ENCODE data around the gene LATS2. TPM values are rescaled to one million over a fixed set of nuclear protein-coding genes. Genes with fewer than 3 reads are reported as not detected.

Gene LATS2
- polyA plus RNA-seq, 12 donors: 14.4 to 23.0 (median 17.3) TPM; not detected in 1

- peak; percentile 64 for DNase-seq
Measured at GRCh38 chr13:20997301-20998161, 63.9 kb downstream of the LATS2 start.

DNA sequence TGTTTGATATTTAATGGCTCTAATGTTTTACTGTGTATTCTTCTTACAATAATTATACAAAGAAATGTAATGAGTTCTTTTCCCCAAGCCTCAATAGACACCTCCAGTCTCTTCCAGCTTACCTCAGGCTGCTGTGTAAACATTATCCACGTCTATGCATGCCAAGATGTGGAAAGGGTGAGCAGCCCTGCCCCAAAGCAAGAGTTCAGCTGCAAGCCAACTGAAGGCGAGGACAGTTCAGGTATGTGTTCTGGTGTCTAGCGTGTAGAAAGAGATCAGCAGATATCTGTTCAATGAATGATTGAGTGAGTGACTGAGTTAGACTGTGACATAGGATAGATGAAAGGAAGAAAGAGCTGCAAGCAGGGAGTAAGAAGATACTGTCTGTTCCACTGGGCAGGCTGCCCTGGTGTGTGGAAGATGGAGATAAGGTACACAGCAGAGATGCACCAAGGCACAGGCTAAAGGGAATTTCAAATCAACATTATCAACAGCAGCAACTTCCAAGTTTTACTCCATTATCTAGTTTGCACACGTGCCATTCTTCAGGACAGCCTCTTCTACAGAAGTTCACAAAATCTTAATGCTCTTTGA is 66.0 kb downstream of the LATS2 start:
- DNase-seq: no peak

DNA sequence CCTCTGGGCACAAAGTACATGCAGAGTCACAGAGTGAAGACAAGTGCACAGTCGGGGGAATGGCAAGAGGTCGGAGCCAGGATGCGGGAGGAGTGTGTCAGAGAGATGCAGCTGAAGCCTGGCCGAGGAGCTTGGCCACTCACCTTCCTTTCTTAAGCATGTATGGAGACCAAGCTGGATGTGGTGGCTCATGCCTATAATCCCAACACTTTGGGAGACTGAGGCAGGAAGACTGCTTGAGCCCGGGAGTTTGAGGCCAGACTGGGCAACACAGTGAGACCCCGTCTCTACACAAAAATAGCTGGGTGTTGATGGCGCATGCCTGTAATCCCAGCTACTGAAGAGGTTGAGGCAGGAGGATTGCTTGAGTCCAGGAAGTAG is 67.0 kb downstream of the LATS2 start:
- DNase-seq: no peak

- DNase-seq: no peak
Measured at GRCh38 chr13:20993661-20994440, 67.5 kb downstream of the LATS2 start.

DNA sequence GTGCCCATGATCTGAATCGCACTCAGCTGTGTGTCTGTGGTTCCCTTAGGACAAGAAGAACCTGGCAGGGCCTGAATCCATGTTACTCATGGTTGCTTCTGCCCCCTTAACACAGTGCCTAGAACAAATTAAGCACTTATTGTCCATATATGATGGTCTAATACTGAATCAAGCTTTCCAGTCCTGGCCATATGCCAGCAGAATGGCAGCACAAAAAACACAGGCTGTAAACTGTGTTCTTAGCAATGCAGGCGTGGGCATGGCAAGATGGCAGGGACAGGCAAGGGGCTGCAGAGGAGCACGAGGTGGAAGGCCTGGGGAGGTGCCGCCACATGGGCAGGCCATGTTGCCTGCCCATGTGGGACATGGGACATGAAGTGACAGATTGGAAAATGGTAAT is 68.2 kb downstream of the LATS2 start:
- no peak for DNase-seq

DNA sequence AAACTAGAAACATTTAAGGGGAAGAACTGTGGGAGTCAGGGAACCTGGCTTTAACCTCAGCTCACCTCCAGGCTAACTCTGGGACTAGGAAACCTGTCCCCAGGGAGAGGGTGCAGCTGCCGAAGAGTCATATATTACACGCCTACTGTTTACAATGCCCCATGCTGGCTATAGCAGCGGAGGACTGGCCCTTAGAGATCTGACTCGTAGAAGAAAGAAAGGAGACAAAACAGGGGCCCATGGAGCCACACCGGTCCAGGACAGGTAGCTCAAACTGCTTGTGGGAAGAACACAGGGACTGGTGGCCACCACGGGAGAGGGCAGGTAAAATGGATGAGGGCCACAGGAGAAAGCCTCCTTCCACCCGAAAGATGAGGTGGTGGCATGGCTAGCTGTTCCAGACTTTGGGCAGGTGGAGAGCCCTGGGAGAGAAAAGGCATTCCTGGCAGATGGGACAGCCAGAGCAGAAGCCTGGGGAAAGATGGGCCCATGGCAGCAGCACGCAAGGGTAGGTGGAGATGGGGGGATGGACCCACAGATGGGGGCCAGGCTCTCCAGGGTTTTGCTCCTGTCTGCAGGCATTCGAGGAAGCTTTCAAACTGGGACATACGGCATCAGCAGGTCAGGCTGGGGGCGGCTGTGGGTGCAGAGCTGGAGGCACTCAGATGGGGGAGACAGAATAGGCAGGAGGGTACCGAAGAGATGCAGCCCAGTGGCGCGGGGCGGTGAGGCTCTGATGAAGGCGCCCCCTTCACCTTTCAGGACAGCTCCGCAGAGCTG is 69.5 kb downstream of the LATS2 start:
- no peak for DNase-seq

- DNase-seq: no peak
Measured at GRCh38 chr13:20990910-20991525, 70.4 kb downstream of the LATS2 start.

DNA sequence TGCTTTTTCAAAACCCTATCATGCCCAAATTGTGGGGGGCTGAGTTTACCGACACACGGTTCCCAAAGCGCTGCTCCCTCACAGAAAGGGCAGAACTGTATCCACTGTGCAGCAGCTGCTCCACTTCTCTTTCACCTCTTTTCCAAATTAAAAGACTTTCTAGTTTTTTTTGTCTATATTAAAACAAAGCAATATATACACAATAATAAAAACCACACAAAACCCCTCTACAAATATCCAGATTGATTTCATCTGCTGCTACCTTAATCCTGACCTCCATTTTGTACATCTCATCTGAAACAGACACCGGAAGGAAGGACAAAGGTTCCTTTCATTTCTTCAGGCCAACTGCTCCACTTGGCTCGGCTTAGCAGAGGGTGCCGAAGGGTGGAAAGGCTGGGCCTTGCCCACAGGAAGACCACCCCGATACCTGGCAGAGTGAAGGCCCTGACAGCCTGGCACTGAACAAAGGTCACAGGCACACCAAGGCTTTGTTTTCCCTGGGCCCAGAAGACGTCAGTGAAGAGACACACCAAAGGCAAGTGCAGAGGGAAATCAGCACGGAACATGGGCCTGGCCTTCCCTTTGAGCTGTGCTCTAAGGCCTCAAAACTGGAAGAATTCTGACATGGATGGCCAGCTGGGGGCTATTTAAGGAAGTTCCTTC is 71.6 kb downstream of the LATS2 start:
- no peak for DNase-seq

GRCh38 chr13:20988909-20989655 is 72.3 kb downstream of the LATS2 start:
- no peak for DNase-seq

GRCh38 chr13:20988033-20988908 is 73.1 kb downstream of the LATS2 start:
- no peak for DNase-seq

GRCh38 chr13:20987599-20987998 is 73.8 kb downstream of the LATS2 start:
- DNase-seq: no peak

GRCh38 chr13:20984879-20985278 is 76.5 kb downstream of the LATS2 start:
- DNase-seq: no peak

DNA sequence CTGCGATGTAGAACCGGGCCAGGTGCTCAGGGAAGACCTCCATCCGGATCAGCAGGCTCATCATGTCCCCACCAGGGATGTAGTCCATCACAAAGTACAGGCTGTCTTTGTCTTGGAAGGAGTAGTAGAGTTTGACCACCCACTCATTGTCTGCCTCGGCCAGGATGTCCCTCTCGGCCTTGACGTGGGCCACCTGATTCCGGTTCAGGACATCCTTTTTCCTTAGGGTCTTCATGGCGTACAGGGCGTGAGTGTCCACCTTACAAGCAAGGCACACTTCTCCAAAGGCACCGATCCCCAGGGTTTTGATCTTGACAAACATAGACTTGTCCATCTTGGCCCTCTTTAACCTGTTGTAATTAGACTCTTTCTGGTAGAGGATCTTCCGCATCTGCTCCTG is 78.0 kb downstream of the LATS2 start:
- no peak for DNase-seq

- DNase-seq: no peak
Measured at GRCh38 chr13:20981370-20982095, 79.9 kb downstream of the LATS2 start.

GRCh38 chr13:20980899-20981298 is 80.5 kb downstream of the LATS2 start:
- no peak for DNase-seq

GRCh38 chr13:20980430-20980829 is 81.0 kb downstream of the LATS2 start:
- DNase-seq: no peak

DNA sequence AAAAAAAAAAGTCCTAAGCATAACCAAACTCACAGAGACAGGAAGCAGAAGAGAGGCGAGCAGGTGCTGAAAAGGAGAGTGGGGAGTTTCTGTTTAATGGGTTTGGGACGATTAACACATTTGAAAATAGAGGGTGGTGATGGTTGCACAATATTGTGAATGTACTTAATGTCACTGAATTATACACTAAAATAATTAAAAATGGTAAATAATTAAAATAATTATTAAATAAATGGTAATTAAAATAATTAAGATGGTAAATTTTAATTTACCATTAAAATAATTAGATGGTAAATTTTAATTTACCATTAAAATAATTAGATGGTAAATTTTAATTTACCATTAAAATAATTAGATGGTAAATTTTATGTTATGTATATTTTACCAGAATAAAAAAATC is 84.0 kb downstream of the LATS2 start:
- no peak for DNase-seq

DNA sequence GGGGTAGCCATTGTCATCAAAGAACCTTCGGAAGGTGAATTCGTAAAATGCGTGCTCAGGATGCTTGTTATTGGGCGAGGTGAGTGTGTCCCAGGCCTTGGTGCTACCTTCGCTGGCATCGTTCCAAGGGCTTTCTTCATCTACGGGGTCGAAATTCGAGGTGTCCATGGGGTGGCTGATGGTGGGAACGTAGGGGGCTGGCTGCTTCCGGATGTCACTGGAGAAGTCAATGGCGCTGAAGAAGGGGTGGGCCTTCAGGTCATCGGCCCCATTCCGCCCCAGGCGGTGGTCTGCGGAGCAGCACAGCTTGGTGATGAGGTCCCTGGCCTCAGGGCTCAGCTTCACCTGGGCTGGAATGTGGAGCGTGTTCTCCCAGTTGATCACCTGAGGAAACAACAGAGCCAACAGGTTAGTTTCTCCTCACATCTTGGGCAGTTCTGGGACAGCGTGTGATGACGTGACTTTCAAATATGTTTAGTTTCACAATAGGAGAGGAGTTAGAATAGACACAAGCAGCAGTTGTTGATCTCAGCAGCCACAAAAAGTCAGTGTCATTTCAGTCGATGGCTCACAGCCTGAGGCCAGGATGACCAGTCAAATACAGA is 86.3 kb downstream of the LATS2 start:
- no peak for DNase-seq
